GM12891 (cell line): ENCODE data around the gene PKHD1.

Experiments used
- DNase-seq: peaks from one replicate; pipeline ENCODE4 v3.0.0; 2011; ENCODE audit warnings: low spot score; ENCODE audit not compliant: insufficient read length
- FAIRE-seq: peaks from 2 replicates; lab custom pipeline; 2011; peaks lifted over from hg19 to GRCh38; lab: Jason Lieb, UNC
- PAX5 ChIP-seq: IDR thresholded peaks from 2 replicates; pipeline ENCODE4 v1.6.1; 2011; ENCODE audit warnings: low read length, moderate library complexity, mild to moderate bottlenecking; ENCODE audit not compliant: insufficient read depth, severe bottlenecking
- POLR2A ChIP-seq: IDR thresholded peaks from 2 replicates; pipeline ENCODE4 v1.6.1; 2011; ENCODE audit warnings: low read depth, low read length, control low read depth
- POLR2AphosphoS5 ChIP-seq: IDR thresholded peaks from 2 replicates; pipeline ENCODE4 v1.6.1; 2011; ENCODE audit warnings: low read depth, low read length, control low read depth
- POU2F2 ChIP-seq: IDR thresholded peaks from 2 replicates; pipeline ENCODE4 v1.6.1; 2011; ENCODE audit warnings: low read depth, mild to moderate bottlenecking, control low read depth, low read length, moderate library complexity
- SPI1 ChIP-seq: IDR thresholded peaks from 2 replicates; pipeline ENCODE4 v1.6.1; 2011; ENCODE audit warnings: low read depth, low read length, control low read depth
- TAF1 ChIP-seq: IDR thresholded peaks from 2 replicates; pipeline ENCODE4 v1.6.1; 2011; ENCODE audit warnings: low read depth, low read length, control low read depth

The PKHD1 gene

GRCh38 chr6:52106994-52107393 lies 19.6 kb upstream of the PKHD1 start:
- TF ChIP-seq POLR2AphosphoS5, result no peak
- no peak for TF ChIP-seq PAX5
- TF ChIP-seq POU2F2, result no peak
- TF ChIP-seq POLR2A, result no peak
- TF ChIP-seq SPI1, result no peak
- TF ChIP-seq TAF1, result no peak
- FAIRE-seq (no peak), DNase-seq (no peak)

- no peak for FAIRE-seq
- TF ChIP-seq PAX5 (no peak), POU2F2 (no peak), SPI1 (no peak), TAF1 (no peak), POLR2A (no peak), POLR2AphosphoS5 (no peak)
- DNase-seq, result no peak
These were observed 17.6 kb upstream of the PKHD1 start for GRCh38 chr6:52104979-52105378.

GRCh38 chr6:52103623-52104022 lies 16.2 kb upstream of the PKHD1 start:
- TF ChIP-seq POLR2A, result no peak
- no peak for TF ChIP-seq POLR2AphosphoS5
- TF ChIP-seq TAF1, result no peak
- no peak for TF ChIP-seq PAX5
- no peak for TF ChIP-seq POU2F2
- no peak for TF ChIP-seq SPI1
- FAIRE-seq (no peak), DNase-seq (no peak)

GRCh38 chr6:52102405-52102804 lies 15.0 kb upstream of the PKHD1 start:
- TF ChIP-seq POLR2A, result no peak
- TF ChIP-seq SPI1, result no peak
- no peak for TF ChIP-seq POLR2AphosphoS5
- TF ChIP-seq TAF1, result no peak
- TF ChIP-seq POU2F2, result no peak
- TF ChIP-seq PAX5, result no peak
- no peak for DNase-seq
- FAIRE-seq, result no peak

- FAIRE-seq (no peak), DNase-seq (no peak)
- TF ChIP-seq PAX5, result no peak
- TF ChIP-seq SPI1, result no peak
- no peak for TF ChIP-seq POLR2AphosphoS5
- no peak for TF ChIP-seq POU2F2
- TF ChIP-seq TAF1, result no peak
- no peak for TF ChIP-seq POLR2A
These were observed 11.3 kb upstream of the PKHD1 start for GRCh38 chr6:52098721-52099120.

GRCh38 chr6:52089758-52090348 lies 2.4 kb upstream of the PKHD1 start:
- no peak for DNase-seq
- no peak for FAIRE-seq
- no peak for TF ChIP-seq POLR2A
- TF ChIP-seq PAX5, result no peak
- no peak for TF ChIP-seq POU2F2
- TF ChIP-seq POLR2AphosphoS5, result no peak
- TF ChIP-seq TAF1, result no peak
- TF ChIP-seq SPI1, result no peak

- FAIRE-seq (no peak), DNase-seq (no peak)
- TF ChIP-seq POLR2A (no peak), POLR2AphosphoS5 (no peak), POU2F2 (no peak), SPI1 (no peak)
These were observed 672 bp downstream of the PKHD1 start for GRCh38 chr6:52086741-52087140.

- no peak for FAIRE-seq
- TF ChIP-seq SPI1 (no peak), POU2F2 (no peak), TAF1 (no peak), PAX5 (no peak), POLR2A (no peak), POLR2AphosphoS5 (no peak)
These were observed 6.2 kb downstream of the PKHD1 start for GRCh38 chr6:52081237-52081636.

GRCh38 chr6:52077961-52078625 lies 9.3 kb downstream of the PKHD1 start:
- DNase-seq (no peak), FAIRE-seq (no peak)
- TF ChIP-seq SPI1, result no peak
- no peak for TF ChIP-seq POLR2AphosphoS5
- no peak for TF ChIP-seq POLR2A
- no peak for TF ChIP-seq POU2F2
- TF ChIP-seq TAF1, result no peak
- TF ChIP-seq PAX5, result no peak

More at GRCh38 chr6:52081237-52081636, 6.2 kb downstream of the PKHD1 start:
- no peak for DNase-seq
